SU-DHL-6 (cell line): ENCODE measurements around the gene PRKN.

Source experiments
- H2AFZ ChIP-seq: fragments of 200-600 bp; sonication (generic); 2 replicates; pipeline ENCODE4 v1.6.1; 2014; ENCODE audit warnings: low read depth, mild to moderate bottlenecking, moderate library complexity, mixed read lengths, antibody characterized with exemption, low read length; ENCODE audit not compliant: severe bottlenecking
- H3F3A ChIP-seq: fragments of 200-600 bp; shearing (Covaris generic); 2 replicates; pipeline ENCODE4 v1.6.0; 2016; ENCODE audit warnings: antibody characterized with exemption, mild to moderate bottlenecking; ENCODE audit not compliant: insufficient read depth
- H3K27ac ChIP-seq: fragments of 200-600 bp; sonication (generic); 2 replicates; pipeline ENCODE4 v1.5.1; 2016; ENCODE audit warnings: low read depth, mild to moderate bottlenecking, low read length, moderate library complexity, mixed read lengths
- H3K27me3 ChIP-seq: fragments of 200-600 bp; sonication (generic), shearing (Covaris generic); 2 replicates; pipeline ENCODE4 v1.6.0; 2014; ENCODE audit warnings: mild to moderate bottlenecking, low read length
- H3K36me3 ChIP-seq: fragments of 200-600 bp; sonication (generic); 2 replicates; pipeline ENCODE4 v1.6.1; 2014; ENCODE audit warnings: mild to moderate bottlenecking, low read length, mixed read lengths
- H3K4me2 ChIP-seq: fragments of 300-600, 200-600 bp; shearing (Covaris generic), sonication (generic); 2 replicates; pipeline ENCODE4 v1.6.0; 2014; ENCODE audit warnings: low read length, low read depth, mild to moderate bottlenecking; ENCODE audit not compliant: poor library complexity, severe bottlenecking
- H3K4me3 ChIP-seq: fragments of 200-600 bp; sonication (generic); 2 replicates; pipeline ENCODE4 v1.5.1; 2014; ENCODE audit warnings: antibody characterized with exemption, low read length, mild to moderate bottlenecking, mixed read lengths; ENCODE audit not compliant: insufficient read depth, poor library complexity, severe bottlenecking
- H3K79me2 ChIP-seq: fragments of 200-600 bp; sonication (generic); 2 replicates; pipeline ENCODE4 v1.6.1; 2014; ENCODE audit warnings: mild to moderate bottlenecking, low read length, moderate library complexity; ENCODE audit not compliant: insufficient read depth
- H3K9ac ChIP-seq: fragments of 200-600 bp; sonication (generic); 2 replicates; pipeline ENCODE4 v1.7.0; 2014; ENCODE audit warnings: mild to moderate bottlenecking, low read length
- H3K9me2 ChIP-seq: fragments of 200-600 bp; sonication (generic); replicated peaks from 2 replicates; pipeline ENCODE4 v1.6.1; 2014; ENCODE audit warnings: low read length; ENCODE audit not compliant: insufficient read depth
- H3K9me3 ChIP-seq: fragments of 200-600 bp; sonication (generic); 2 replicates; pipeline ENCODE4 v1.6.1; 2014; ENCODE audit warnings: low read length, mixed read lengths; ENCODE audit not compliant: insufficient read depth
- H4K20me1 ChIP-seq: fragments of 200-600 bp; sonication (generic); 2 replicates; pipeline ENCODE4 v1.6.1; 2014; ENCODE audit warnings: low read depth, mild to moderate bottlenecking, antibody characterized with exemption, low read length, moderate library complexity, mixed read lengths
- CTCF ChIP-seq: fragments of 200-600 bp; sonication (generic); IDR thresholded peaks from one replicate; pipeline ENCODE4 v1.5.1; 2017; ENCODE audit warnings: antibody characterized with exemption, mild to moderate bottlenecking, low read length, moderate library complexity; ENCODE audit not compliant: insufficient read depth, poor library complexity, severe bottlenecking
- EZH2phosphoT487 ChIP-seq: fragments of 200-600 bp; sonication (generic), shearing (Covaris generic); conservative IDR thresholded peaks from 2 replicates; pipeline ENCODE4 v1.6.1; 2018; ENCODE audit warnings: mild to moderate bottlenecking, antibody characterized with exemption, low read length, moderate library complexity, mixed read lengths

The PRKN gene

GRCh38 chr6:162710936-162711335 is 16.6 kb downstream of the PRKN start:
- no peak overlapping the region for H3K4me2 ChIP-seq
- H3K9me2 ChIP-seq = no peaks in the 10 kb centered on the region
- TF ChIP-seq CTCF (no peak), EZH2phosphoT487 (no peak)
- no peak overlapping the region for H3K27ac ChIP-seq
- no peak overlapping the region for H2AFZ ChIP-seq
- H3K9ac ChIP-seq = no peak overlapping the region
- H3K36me3 ChIP-seq = no peaks in the 10 kb centered on the region
- no peaks in the 10 kb centered on the region for H3K27me3 ChIP-seq
- H3K4me3 ChIP-seq = no peak overlapping the region
- H3K9me3 ChIP-seq = no peaks in the 10 kb centered on the region
- H3K79me2 ChIP-seq = no peaks in the 10 kb centered on the region
- H3F3A ChIP-seq = no peaks in the 10 kb centered on the region
- H4K20me1 ChIP-seq = no peaks in the 10 kb centered on the region

- H3K27ac ChIP-seq = no peak overlapping the region
- H3K4me2 ChIP-seq = no peak overlapping the region
- no peaks in the 10 kb centered on the region for H3F3A ChIP-seq
- H3K4me3 ChIP-seq = no peak overlapping the region
- H3K9ac ChIP-seq = no peak overlapping the region
- H3K36me3 ChIP-seq = no peaks in the 10 kb centered on the region
- no peaks in the 10 kb centered on the region for H3K27me3 ChIP-seq
- H2AFZ ChIP-seq = no peak overlapping the region
- no peaks in the 10 kb centered on the region for H4K20me1 ChIP-seq
- H3K9me2 ChIP-seq = no peaks in the 10 kb centered on the region
- no peak for TF ChIP-seq EZH2phosphoT487
- TF ChIP-seq CTCF = no peak
- H3K79me2 ChIP-seq = no peaks in the 10 kb centered on the region
- no peaks in the 10 kb centered on the region for H3K9me3 ChIP-seq
Observed at GRCh38 chr6:162710419-162710818, 17.1 kb downstream of the PRKN start.

GRCh38 chr6:162709431-162709830 is 18.1 kb downstream of the PRKN start:
- no peak overlapping the region for H3K4me3 ChIP-seq
- no peak overlapping the region for H3K4me2 ChIP-seq
- H3K9ac ChIP-seq = no peak overlapping the region
- H3K9me2 ChIP-seq = no peaks in the 10 kb centered on the region
- H3K27ac ChIP-seq = no peak overlapping the region
- H3K27me3 ChIP-seq = no peaks in the 10 kb centered on the region
- TF ChIP-seq CTCF = no peak
- TF ChIP-seq EZH2phosphoT487 = no peak
- no peaks in the 10 kb centered on the region for H4K20me1 ChIP-seq
- H3K79me2 ChIP-seq = no peaks in the 10 kb centered on the region
- no peaks in the 10 kb centered on the region for H3K36me3 ChIP-seq
- no peaks in the 10 kb centered on the region for H3K9me3 ChIP-seq
- H2AFZ ChIP-seq = no peak overlapping the region
- H3F3A ChIP-seq = no peaks in the 10 kb centered on the region

GRCh38 chr6:162708971-162709370 is 18.6 kb downstream of the PRKN start:
- Histone ChIP-seq H3K27me3 (no peaks in the 10 kb centered on the region), H3K9me2 (no peaks in the 10 kb centered on the region), H4K20me1 (no peaks in the 10 kb centered on the region), H3K79me2 (no peaks in the 10 kb centered on the region), H3K4me3 (no peak overlapping the region), H2AFZ (no peak overlapping the region), H3F3A (no peaks in the 10 kb centered on the region), H3K36me3 (no peaks in the 10 kb centered on the region), H3K4me2 (no peak overlapping the region), H3K27ac (no peak overlapping the region), H3K9ac (no peak overlapping the region), H3K9me3 (no peaks in the 10 kb centered on the region)
- TF ChIP-seq EZH2phosphoT487 (no peak), CTCF (no peak)
